Measurements from ENCODE around the gene GOLGA6C. TPM values are rescaled to one million over a fixed set of nuclear protein-coding genes. Genes with fewer than 3 reads are reported as not detected.
"Not testable (repeated sequence)": the region's sequence is repeated elsewhere in the genome, so short reads cannot be mapped to it uniquely, and the experiment has no call there.

Gene GOLGA6C
- total RNA-seq, 2 experiments from 2014 or later, result not detected

DNA sequence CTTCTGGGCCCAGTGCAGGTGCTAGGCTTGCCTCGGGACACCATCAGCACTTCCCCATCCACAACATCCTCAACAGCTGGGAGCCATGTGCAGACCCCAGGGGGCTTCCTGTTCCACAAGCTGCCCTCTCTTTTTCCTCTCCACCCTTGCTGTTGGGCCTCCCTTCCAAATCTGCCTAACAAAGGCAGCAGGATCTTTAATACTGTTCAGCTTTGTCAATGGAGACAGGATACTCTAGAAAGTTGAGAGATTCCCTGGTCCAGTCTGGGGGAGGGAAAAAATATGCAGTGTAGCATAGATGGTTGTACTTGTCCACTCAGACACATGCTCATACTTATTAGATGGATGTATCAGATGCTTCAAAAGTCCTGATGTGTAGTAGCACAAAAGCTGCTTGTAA is 20.4 kb downstream of the GOLGA6C start:
- H3K9me3 Mint-ChIP-seq (ENCODE audit: insufficient read depth); H3K4me1 Mint-ChIP-seq (ENCODE audit: low read depth); CTCF ChIA-PET; H3K27ac Mint-ChIP-seq; ATAC-seq; H3K27me3 Mint-ChIP-seq (ENCODE audit: low read depth); POLR2A ChIA-PET; H3K4me3 Mint-ChIP-seq; H3K36me3 Mint-ChIP-seq (ENCODE audit: low read depth): not testable (repeated sequence)
- DNase-seq, result peak; percentile 20

DNA sequence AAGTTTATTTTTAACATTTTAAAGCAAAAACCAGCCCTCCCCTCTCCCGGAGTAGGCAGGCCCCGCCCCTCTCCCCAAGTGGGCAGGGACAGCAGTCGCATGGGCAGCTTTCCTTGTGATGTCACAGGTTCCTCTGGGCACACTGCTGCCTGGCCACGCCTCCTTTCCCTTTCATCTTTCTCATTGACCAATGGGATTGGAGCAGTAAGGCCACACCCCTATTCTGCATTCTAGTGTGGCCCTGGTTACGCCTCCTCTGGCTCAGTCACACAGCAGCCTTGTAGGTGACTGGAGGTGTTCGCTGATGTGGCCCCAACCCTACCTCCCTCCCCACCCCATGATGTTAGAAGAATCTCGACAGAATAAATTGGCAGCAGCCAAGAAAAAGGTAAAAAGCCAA is 24.4 kb downstream of the GOLGA6C start, which contains the start of gene GOLGA6D:
GOLGA6D (plus strand) TSS at position 264 of the 400 bp plus-strand sequence; CDS start at position 305, 41 bp downstream.
- ATAC-seq; H3K36me3 Mint-ChIP-seq (ENCODE audit: low read depth); H3K27ac Mint-ChIP-seq; DNase-seq; H3K27me3 Mint-ChIP-seq (ENCODE audit: low read depth); H3K4me3 Mint-ChIP-seq; POLR2A ChIA-PET; H3K9me3 Mint-ChIP-seq (ENCODE audit: insufficient read depth); H3K4me1 Mint-ChIP-seq (ENCODE audit: low read depth); CTCF ChIA-PET: not testable (repeated sequence)

DNA sequence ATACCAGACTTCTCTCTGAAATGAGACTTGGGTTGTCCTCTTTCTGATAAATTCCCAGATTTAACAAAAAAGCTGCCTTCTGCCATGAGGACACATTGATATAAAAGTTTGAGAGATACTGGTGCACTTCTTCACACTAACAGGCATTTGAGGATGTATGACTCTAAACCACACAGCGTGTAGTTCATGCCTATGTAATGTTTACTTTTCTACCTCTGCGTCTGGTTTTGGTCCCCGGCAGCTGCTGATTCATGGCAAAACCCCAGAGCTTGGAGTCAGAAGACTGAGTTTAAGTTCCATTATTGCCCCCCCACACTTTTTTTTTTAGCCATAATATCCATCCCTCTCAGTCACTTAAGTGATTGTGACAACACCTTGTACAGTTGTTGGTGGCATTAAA is 26.0 kb downstream of the GOLGA6C start:
- CTCF ChIA-PET; H3K36me3 Mint-ChIP-seq (ENCODE audit: low read depth); H3K4me1 Mint-ChIP-seq (ENCODE audit: low read depth); H3K9me3 Mint-ChIP-seq (ENCODE audit: insufficient read depth); DNase-seq; ATAC-seq; H3K4me3 Mint-ChIP-seq; POLR2A ChIA-PET; H3K27ac Mint-ChIP-seq; H3K27me3 Mint-ChIP-seq (ENCODE audit: low read depth): not testable (repeated sequence)

DNA sequence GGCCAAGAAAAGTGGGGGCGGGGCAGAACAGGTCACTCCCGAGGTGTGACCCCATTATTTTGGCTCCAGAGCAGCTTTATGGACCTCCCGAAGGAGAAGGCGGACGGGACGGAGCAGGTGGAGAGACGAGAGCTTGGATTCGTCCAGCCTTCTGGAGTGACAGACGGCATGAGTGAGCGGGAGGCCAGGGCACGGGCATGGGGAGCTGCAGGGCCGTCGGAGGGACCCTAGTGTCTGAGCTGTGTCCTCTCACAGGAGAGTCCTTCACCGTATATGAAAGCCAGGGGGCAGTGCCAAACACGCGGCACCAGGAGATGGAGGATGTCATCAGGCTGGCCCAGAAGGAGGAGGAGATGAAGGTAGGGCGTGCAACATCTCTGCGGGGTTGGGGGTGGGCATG is 35.5 kb downstream of the GOLGA6C start:
- H3K4me3 Mint-ChIP-seq; ATAC-seq; H3K27me3 Mint-ChIP-seq (ENCODE audit: low read depth); CTCF ChIA-PET; H3K9me3 Mint-ChIP-seq (ENCODE audit: insufficient read depth); POLR2A ChIA-PET; H3K36me3 Mint-ChIP-seq (ENCODE audit: low read depth); H3K27ac Mint-ChIP-seq; H3K4me1 Mint-ChIP-seq (ENCODE audit: low read depth); DNase-seq: not testable (repeated sequence)

DNA sequence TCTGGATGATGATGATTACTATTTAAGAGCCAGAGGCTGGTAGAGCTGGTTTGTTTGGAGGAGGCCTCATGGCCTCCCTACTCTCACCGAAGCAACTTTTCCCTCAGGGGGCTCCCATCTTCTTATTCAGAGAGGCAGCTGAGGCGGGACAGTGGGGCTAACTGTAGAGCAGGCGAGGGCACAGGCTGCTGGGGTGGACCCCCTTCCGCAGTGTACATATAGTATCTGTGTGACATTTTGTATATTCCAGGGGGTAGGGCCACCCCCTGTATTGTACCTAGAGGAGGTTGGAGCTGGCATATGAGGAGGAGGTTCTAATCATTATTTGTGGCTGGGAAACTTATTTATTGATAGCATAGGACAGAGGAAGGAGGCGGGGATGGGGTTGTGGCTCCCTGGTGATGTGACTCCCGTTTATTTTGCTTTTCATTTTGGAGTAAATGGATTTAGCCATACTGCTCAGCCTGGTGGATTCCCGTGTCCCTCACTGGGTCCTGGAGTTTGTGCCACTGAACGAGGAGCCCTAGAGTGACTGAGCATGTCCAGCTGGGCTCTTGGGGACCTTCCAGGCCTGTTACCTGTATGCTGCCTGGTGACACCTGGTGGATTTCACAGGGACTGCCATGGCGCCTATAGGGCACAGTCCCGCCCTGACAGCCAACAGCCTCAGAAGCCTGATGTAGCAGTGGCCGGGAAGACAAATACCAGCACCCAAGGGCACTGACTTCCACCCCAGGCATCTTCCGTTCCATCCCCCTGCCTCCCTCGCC is 40.6 kb downstream of the GOLGA6C start:
- peaks cover 10% of the 10 kb centered on the region for H3K27me3 Mint-ChIP-seq (ENCODE audit: low read depth)
- ATAC-seq, result peak; percentile 99
- CTCF ChIA-PET, result interaction anchor here (1.3 kb wide), 1 partner anchor 269 kb away, joined by 3 read pairs; no protein-coding TSS in a partner anchor
- DNase-seq; POLR2A ChIA-PET; H3K4me3 Mint-ChIP-seq; H3K4me1 Mint-ChIP-seq (ENCODE audit: low read depth); H3K9me3 Mint-ChIP-seq (ENCODE audit: insufficient read depth); H3K36me3 Mint-ChIP-seq (ENCODE audit: low read depth); H3K27ac Mint-ChIP-seq: not testable (repeated sequence)

DNA sequence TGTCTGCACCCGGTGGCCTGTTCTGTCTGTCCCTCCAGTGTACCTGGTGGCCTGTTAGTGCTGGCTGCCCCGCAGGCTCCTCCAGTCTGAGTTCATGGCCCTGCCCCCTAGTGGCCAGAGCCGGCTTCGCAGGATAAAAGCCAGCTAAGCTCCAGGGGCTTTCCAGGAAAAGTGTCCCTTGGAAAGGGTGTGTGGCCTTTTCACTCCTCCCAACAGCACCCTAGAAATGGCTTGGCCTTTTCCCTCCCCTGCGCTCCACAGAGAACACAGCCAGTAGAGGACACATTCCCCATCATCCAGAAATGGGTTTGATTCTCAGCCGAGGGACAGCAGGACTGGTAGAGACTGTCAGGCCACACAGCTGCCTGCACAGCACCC is 41.2 kb downstream of the GOLGA6C start:
- DNase-seq (peak; percentile 72), ATAC-seq (peak; percentile 97)
- POLR2A ChIA-PET; CTCF ChIA-PET; H3K27ac Mint-ChIP-seq; H3K9me3 Mint-ChIP-seq (ENCODE audit: insufficient read depth); H3K4me1 Mint-ChIP-seq (ENCODE audit: low read depth); H3K4me3 Mint-ChIP-seq; H3K36me3 Mint-ChIP-seq (ENCODE audit: low read depth): not testable (repeated sequence)
- H3K27me3 Mint-ChIP-seq (ENCODE audit: low read depth), result peaks cover 16% of the 10 kb centered on the region

DNA sequence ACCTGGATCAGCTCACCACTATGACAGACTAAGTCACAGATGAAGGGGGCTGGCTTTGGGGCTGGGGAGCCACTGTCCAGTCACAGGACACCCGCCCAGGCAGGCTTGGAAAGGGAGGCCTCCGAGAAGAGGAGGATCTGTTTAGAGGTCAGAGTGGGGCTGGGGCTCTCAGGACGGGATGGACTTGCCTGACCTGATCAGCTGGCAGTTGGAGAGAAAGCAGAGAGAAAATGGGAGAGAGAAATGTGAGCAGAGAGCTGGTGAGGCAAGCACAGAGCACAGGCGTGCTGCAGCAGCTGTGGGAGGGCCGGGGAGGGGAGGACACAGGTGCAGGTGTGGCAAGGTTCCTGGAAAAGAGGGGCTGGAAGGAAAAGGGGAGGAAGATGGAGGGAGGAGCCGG is 41.9 kb downstream of the GOLGA6C start:
- H3K9me3 Mint-ChIP-seq (ENCODE audit: insufficient read depth); ATAC-seq; H3K4me3 Mint-ChIP-seq; H3K36me3 Mint-ChIP-seq (ENCODE audit: low read depth); POLR2A ChIA-PET; DNase-seq: not testable (repeated sequence)
- peaks cover 11% of the 10 kb centered on the region for H3K4me1 Mint-ChIP-seq (ENCODE audit: low read depth)
- H3K27me3 Mint-ChIP-seq (ENCODE audit: low read depth), result peaks cover 21% of the 10 kb centered on the region
- peak overlapping the region; percentile 64 for H3K27ac Mint-ChIP-seq
- CTCF ChIA-PET, result interaction anchor here (1.1 kb wide), 1 partner anchor 35 kb away, joined by 3 read pairs; no protein-coding TSS in a partner anchor

DNA sequence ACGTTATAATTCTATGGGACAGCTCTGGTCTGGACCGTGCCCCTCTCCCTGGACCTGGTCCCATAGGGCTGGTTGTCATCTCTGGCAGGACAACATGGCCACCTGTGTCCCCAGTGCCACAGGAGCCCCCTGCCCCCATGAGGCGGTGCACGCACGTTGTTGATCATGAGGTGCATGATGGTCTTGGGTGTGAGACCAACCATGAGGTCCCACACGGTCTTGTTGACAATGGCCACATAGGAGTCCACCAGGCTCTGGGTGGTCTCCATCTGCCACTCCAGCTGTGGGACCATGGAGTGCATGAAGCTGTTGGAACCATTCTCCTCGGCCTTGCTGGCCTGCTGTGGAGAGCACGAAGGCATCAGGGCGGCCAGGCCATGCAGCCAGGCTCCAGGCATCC is 44.2 kb downstream of the GOLGA6C start:
- DNase-seq, result no peak
- Mint-ChIP-seq H3K36me3 (ENCODE audit: low read depth) (no peaks in the 10 kb centered on the region), H3K27ac (no peak overlapping the region), H3K4me3 (no peak overlapping the region), H3K27me3 (ENCODE audit: low read depth) (peaks cover 28% of the 10 kb centered on the region), H3K4me1 (ENCODE audit: low read depth) (peaks cover 11% of the 10 kb centered on the region), H3K9me3 (ENCODE audit: insufficient read depth) (no peaks in the 10 kb centered on the region)
- CTCF ChIA-PET, result no interaction called here
- POLR2A ChIA-PET, result no interaction called here
- no peak for ATAC-seq

DNA sequence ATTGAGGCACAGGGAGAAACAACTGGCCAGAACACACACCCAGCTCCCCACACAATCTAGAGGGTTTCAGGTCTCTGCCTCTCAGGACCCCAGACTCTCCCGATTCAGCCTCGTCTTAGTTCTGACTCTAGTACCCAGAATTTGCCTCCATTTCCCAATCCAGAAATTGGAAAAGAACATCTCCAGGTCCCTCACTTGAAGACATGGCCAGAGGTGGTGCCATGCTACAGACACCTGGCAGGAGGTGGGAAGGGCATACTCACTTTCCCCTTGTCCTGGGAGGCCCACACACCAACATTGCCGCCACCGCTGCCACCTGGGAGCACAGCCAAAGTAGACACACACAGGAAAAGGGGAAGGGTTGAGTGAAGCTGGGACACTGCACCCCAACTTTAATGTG is 44.6 kb downstream of the GOLGA6C start:
- POLR2A ChIA-PET; DNase-seq; H3K36me3 Mint-ChIP-seq (ENCODE audit: low read depth); ATAC-seq; H3K9me3 Mint-ChIP-seq (ENCODE audit: insufficient read depth); H3K4me3 Mint-ChIP-seq; CTCF ChIA-PET; H3K27ac Mint-ChIP-seq: not testable (repeated sequence)
- Mint-ChIP-seq H3K4me1 (ENCODE audit: low read depth) (peaks cover 11% of the 10 kb centered on the region), H3K27me3 (ENCODE audit: low read depth) (peaks cover 30% of the 10 kb centered on the region)

DNA sequence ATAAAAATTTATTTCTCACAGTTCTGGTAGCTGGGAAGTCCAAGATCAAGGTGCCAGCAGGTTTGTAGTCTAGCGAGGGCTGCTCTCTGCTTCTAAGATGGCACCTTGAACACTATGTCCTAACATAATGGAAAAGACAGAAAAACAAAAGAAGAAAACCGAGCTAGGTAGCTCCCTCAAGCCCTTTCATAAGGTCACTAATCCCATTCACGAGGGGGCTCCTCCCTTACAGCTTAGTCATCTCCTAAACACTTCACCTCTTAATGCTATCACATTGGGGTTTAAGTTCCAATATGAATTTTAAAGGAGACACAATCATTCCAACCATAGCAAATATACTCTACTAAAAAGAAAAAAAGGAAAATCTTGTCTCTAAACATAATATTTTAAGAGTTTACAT is 48.1 kb downstream of the GOLGA6C start:
- ChIA-PET CTCF (interaction anchor here (1.5 kb wide), 1 partner anchor 30 kb away, joined by 3 read pairs; the partner anchor contains the start of gene COMMD4), POLR2A (no interaction called here)
- peaks cover 46% of the 10 kb centered on the region for H3K27me3 Mint-ChIP-seq (ENCODE audit: low read depth)
- no peaks in the 10 kb centered on the region for H3K9me3 Mint-ChIP-seq (ENCODE audit: insufficient read depth)
- no peak for DNase-seq
- ATAC-seq, result no peak
- no peak overlapping the region for H3K4me3 Mint-ChIP-seq
- H3K27ac Mint-ChIP-seq, result no peak overlapping the region
- H3K36me3 Mint-ChIP-seq (ENCODE audit: low read depth), result no peaks in the 10 kb centered on the region
- peaks cover 14% of the 10 kb centered on the region for H3K4me1 Mint-ChIP-seq (ENCODE audit: low read depth)

DNA sequence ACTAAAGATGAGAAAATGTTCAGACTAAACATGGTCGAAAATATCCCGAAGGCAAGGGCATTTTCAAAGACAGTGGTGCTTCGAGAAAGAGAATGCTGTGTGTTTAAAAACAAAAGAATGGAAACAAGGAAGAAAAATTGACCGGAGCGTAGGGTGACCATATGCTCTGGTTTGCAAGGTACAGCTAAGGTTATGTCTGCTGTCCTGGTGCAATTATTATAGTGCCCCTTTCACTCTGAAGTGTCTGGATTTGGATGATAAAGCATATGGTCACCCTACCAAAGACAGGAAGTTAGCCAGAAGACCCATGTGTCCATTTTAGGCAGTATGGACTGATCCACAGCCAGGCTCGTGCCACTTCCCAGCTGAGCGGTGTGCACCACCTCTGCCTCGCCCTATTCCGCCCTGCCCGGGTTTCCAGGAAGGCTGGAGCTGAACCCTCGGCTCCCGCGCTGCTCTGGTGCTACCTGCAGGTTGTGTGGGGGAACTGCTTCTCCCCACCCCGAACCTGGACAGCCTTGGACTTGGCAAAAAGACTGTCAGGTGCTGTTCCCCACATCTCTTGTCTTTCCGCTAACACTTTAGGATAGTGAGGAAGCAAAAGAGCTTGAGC is 49.8 kb downstream of the GOLGA6C start:
- H3K27ac Mint-ChIP-seq, result no peak overlapping the region
- ChIA-PET POLR2A (no interaction called here), CTCF (interaction anchor here (0.7 kb wide), 1 partner anchor 58 kb away, joined by 3 read pairs; no protein-coding TSS in a partner anchor)
- no peaks in the 10 kb centered on the region for H3K36me3 Mint-ChIP-seq (ENCODE audit: low read depth)
- peaks cover 24% of the 10 kb centered on the region for H3K4me1 Mint-ChIP-seq (ENCODE audit: low read depth)
- DNase-seq (peak; percentile 45), ATAC-seq (peak; percentile 63)
- no peak overlapping the region for H3K4me3 Mint-ChIP-seq
- H3K27me3 Mint-ChIP-seq (ENCODE audit: low read depth), result peaks cover 46% of the 10 kb centered on the region
- H3K9me3 Mint-ChIP-seq (ENCODE audit: insufficient read depth), result no peaks in the 10 kb centered on the region

DNA sequence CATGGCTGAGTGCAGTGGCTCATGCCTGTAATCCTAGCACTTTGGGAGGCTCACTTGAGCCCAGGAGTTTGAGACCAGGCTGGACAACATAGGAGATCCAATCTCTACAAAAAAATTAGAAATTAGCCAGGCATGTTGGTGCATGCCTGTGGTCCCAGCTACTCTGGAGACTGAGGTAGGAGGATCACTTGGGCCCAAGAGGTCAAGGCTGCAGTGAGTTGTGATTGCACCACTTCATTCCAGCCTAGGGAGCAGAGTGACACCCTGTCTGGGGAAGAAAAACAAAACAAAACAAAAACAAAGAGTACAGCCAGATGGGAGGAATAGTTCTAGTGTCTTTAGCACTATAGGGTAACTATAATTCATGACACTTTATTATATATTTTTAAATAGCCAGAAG is 51.6 kb downstream of the GOLGA6C start:
- Mint-ChIP-seq H3K27ac (no peak overlapping the region), H3K9me3 (ENCODE audit: insufficient read depth) (no peaks in the 10 kb centered on the region), H3K27me3 (ENCODE audit: low read depth) (peaks cover 33% of the 10 kb centered on the region), H3K36me3 (ENCODE audit: low read depth) (no peaks in the 10 kb centered on the region), H3K4me1 (ENCODE audit: low read depth) (peaks cover 13% of the 10 kb centered on the region), H3K4me3 (no peak overlapping the region)
- POLR2A ChIA-PET, result no interaction called here
- DNase-seq, result no peak
- ATAC-seq, result no peak
- CTCF ChIA-PET, result no interaction called here

Data from activated CD8-positive, alpha-beta T cell treated with anti-CD3 and anti-CD28 coated beads, Interleukin-2, amount 10 ng/mL, durations not matched to agents 7 days and 5 days (primary cell).